CD4-positive, alpha-beta T cell treated with Interleukin-10 for 1 hour (primary cell): Measurements from ENCODE around the gene MRPS7.

Experiments
- DNase-seq: peaks from one replicate; pipeline ENCODE4 v3.0.0-alpha.2; 2020

The MRPS7 gene

DNA sequence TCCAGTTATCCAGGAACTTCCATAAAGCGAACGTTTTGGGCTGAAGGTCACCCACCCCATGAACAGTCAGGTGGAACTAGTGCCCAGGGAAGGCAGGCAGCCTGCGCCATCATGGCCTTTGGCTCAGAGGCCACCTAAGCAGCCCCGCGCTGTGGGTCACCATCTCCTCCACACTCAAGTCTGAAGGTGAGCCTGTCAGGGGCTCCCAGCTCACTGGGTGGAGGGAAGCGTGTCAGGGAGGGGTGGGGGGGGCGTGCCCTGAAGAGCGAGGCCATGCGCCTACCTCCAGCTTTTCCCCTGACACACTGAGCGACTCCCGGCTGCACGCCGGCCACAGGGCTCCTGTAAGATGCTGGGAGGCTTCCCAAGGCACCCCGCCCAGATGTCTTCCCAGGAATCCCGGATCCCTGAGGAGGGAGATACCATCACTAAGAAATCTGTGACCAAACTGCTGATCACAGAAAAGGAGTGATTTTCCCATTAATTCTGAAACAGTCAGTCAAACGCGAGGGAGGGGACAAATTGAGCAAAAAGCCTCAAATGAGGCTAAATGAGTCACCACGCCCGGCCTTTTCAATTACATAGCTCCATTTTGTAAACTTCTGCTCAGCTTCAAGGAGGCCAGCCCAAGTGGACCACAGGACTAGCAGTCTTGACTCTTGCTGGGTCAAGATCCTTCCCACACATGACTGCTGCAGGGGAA, 54.0 kb downstream of the MRPS7 start:
- DNase-seq = no peak
